Body of pancreas (tissue), 4 donors: Measurements from ENCODE around the gene ATRN. TPM values are rescaled to one million over a fixed set of nuclear protein-coding genes. Genes with fewer than 3 reads are reported as not detected.
A peak's percentile ranks its signal among the peaks of the same experiment; 100 is the strongest.

ENCODE experiments used
- ATAC-seq: fragments of 150-250 bp; one replicate; pipeline ENCODE4 v1.9.1; 2016
- DNase-seq, 4 donors: peaks; one replicate each; pipeline ENCODE4 v3.0.0-alpha.2; 2019
- H3K27ac ChIP-seq, 4 donors: fragments of 200-600 bp; sonication (generic); 1 replicate in 3 of 4; 2 replicates in 1 of 4; pipeline versions ENCODE4 v1.5.1 to v1.6.1; 2016 to 2019; ENCODE audit warnings: mild to moderate bottlenecking in 1 of 4, mixed read lengths in 1 of 4, moderate library complexity in 1 of 4
- H3K27me3 ChIP-seq, 2 donors: fragments of 200-600 bp; sonication (generic); one replicate each; pipeline ENCODE4 v1.6.0; 2016; ENCODE audit warnings: mild to moderate bottlenecking in 1 of 2
- H3K36me3 ChIP-seq, 2 donors: fragments of 200-600 bp; sonication (generic); replicated peaks in 1 of 2; 2 replicates each; pipeline ENCODE4 v1.5.1; 2016; ENCODE audit warnings: low read depth in 2 of 2; ENCODE audit not compliant: insufficient read depth in 1 of 2
- H3K4me1 ChIP-seq: fragments of 200-600 bp; sonication (generic); one replicate; pipeline ENCODE4 v1.6.0; 2016
- H3K4me3 ChIP-seq, 2 donors: fragments of 200-600 bp; sonication (generic); 1 replicate in 1 of 2; 2 replicates in 1 of 2; pipeline ENCODE4 v1.5.1; 2016 to 2019
- H3K9me3 ChIP-seq, 3 donors: fragments of 200-600 bp; sonication (generic); 1 replicate in 2 of 3; 2 replicates in 1 of 3; pipeline ENCODE4 v1.5.1; 2016
- CTCF ChIP-seq, 7 experiments: fragments of 450-650 bp in 4 of 7; fragments of 200-600 bp in 3 of 7; sonication (generic) in 3 of 7; IDR thresholded peaks; one replicate each; pipeline ENCODE4 v1.5.1; 2016 to 2019; ENCODE audit warnings: antibody characterized with exemption in 7 of 7
- POLR2A ChIP-seq, 3 donors: fragments of 450-650 bp; IDR thresholded peaks; one replicate each; pipeline ENCODE4 v1.6.1; 2016; ENCODE audit warnings: antibody characterized with exemption in 3 of 3, mild to moderate bottlenecking in 2 of 3
- WGBS, 2 donors: methylation state at CpG; one replicate each; pipeline ENCODE4 v1.1.5; 2017; 5-methylcytosine and 5-hydroxymethylcytosine counted together
- intact Hi-C: fragments of 100-400 bp; cut with DNase I; formaldehyde crosslinking; loops from one replicate; pipeline ENCODE4 v1.15.1; 2023
- total RNA-seq, 2 donors: library from RNA; depleted of rRNA; stranded (reverse); fragments of >200 nt; gene quantifications; one replicate each; pipeline ENCODE4 v1.1.0, GENCODE V29; 2016

Gene ATRN
- total RNA-seq, 2 donors from 2014 or later: 17.6 to 18.8 TPM

- Histone ChIP-seq H3K4me1 (peaks cover 55% of the 10 kb centered on the region), H3K27me3 (no peaks in the 10 kb centered on the region), H3K9me3 (no peaks in the 10 kb centered on the region), H3K36me3 (no peaks in the 10 kb centered on the region), H3K27ac (peak overlapping the region in 3 of 4 donors; percentile 6 to 50 (median 32)), H3K4me3 (no peak overlapping the region)
- TF ChIP-seq POLR2A (IDR thresholded peaks at IDR 0.05) (no peak), CTCF (IDR thresholded peaks at IDR 0.05) (no peak)
- 25 to 37% methylated on average over 1 of the region's 1 CpG for WGBS, 2 donors
- ATAC-seq: peak; percentile 66
- intact Hi-C loops: no loop called here
- no peak for DNase-seq
Measured at GRCh38 chr20:3547906-3548305, 77.1 kb downstream of the ATRN start.

- H3K4me3 ChIP-seq: no peak overlapping the region
- ATAC-seq (peak; percentile 60), DNase-seq (peak in 3 of 4 donors; percentile 20 to 50 (median 25))
- H3K9me3 ChIP-seq: no peaks in the 10 kb centered on the region
- WGBS, 2 donors: 9 to 10% methylated on average over 1 of the region's 1 CpG
- H3K27me3 ChIP-seq: no peaks in the 10 kb centered on the region
- no peaks in the 10 kb centered on the region for H3K36me3 ChIP-seq
- TF ChIP-seq POLR2A (IDR thresholded peaks at IDR 0.05): no peak
- TF ChIP-seq CTCF (IDR thresholded peaks at IDR 0.05): peak in 1 of 7 experiments; percentile 6
- H3K27ac ChIP-seq: peak overlapping the region in 2 of 4 donors; percentile 6 to 20
- intact Hi-C loops: no loop called here
- peaks cover 43% of the 10 kb centered on the region for H3K4me1 ChIP-seq
Measured at GRCh38 chr20:3550837-3551236, 80.0 kb downstream of the ATRN start.

GRCh38 chr20:3551681-3552434, 81.0 kb downstream of the ATRN start:
- DNase-seq: no peak
- Histone ChIP-seq H3K27me3 (no peaks in the 10 kb centered on the region), H3K27ac (no peak overlapping the region), H3K4me3 (no peak overlapping the region), H3K36me3 (no peaks in the 10 kb centered on the region), H3K4me1 (peaks cover 42% of the 10 kb centered on the region), H3K9me3 (no peaks in the 10 kb centered on the region)
- no peak for ATAC-seq
- no peak for TF ChIP-seq POLR2A (IDR thresholded peaks at IDR 0.05)
- no peak for TF ChIP-seq CTCF (IDR thresholded peaks at IDR 0.05)
- intact Hi-C loops: no loop called here

- Histone ChIP-seq H3K27ac (peak overlapping the region in 2 of 4 donors; percentile 27 to 36), H3K36me3 (no peaks in the 10 kb centered on the region), H3K4me3 (no peak overlapping the region), H3K27me3 (no peaks in the 10 kb centered on the region), H3K9me3 (no peaks in the 10 kb centered on the region), H3K4me1 (peaks cover 24% of the 10 kb centered on the region)
- peak; percentile 84 for ATAC-seq
- intact Hi-C loops: no loop called here
- DNase-seq: peak in 1 of 4 donors; percentile 37
- TF ChIP-seq POLR2A (IDR thresholded peaks at IDR 0.05) (no peak), CTCF (IDR thresholded peaks at IDR 0.05) (no peak)
- 38 to 48% methylated on average over 3 of the region's 3 CpGs for WGBS, 2 donors
Measured at GRCh38 chr20:3553663-3554062, 82.8 kb downstream of the ATRN start.
